GM23338 (cell line): ENCODE measurements around the gene C11orf16. TPM values are rescaled to one million over a fixed set of nuclear protein-coding genes. Genes with fewer than 3 reads are reported as not detected.

ENCODE experiments used
- ATAC-seq: fragments of 200-7000 bp; cut with Tn5 transposase; 3 replicates; pipeline ENCODE4 v1.9.1; 2020
- DNase-seq: peaks from one replicate; pipeline ENCODE4 v3.0.0-alpha.2; 2015; ENCODE audit warnings: low spot score
- H2AFZ ChIP-seq: fragments of 200-600 bp; sonication (generic); 2 replicates; pipeline ENCODE4 v1.8.0; 2016; ENCODE audit warnings: antibody characterized with exemption, mild to moderate bottlenecking, moderate library complexity
- H3F3A ChIP-seq: fragments of 200-600 bp; sonication (generic); replicated peaks from 2 replicates; pipeline ENCODE4 v1.8.0; 2017; ENCODE audit warnings: antibody characterized with exemption, mixed run types, low read depth
- H3K27ac ChIP-seq: fragments of 200-600 bp; sonication (generic); 2 replicates; pipeline ENCODE4 v1.6.1; 2016; ENCODE audit warnings: low read depth
- H3K27me3 ChIP-seq: fragments of 200-600 bp; sonication (generic); 2 replicates; pipeline ENCODE4 v1.8.0; 2016; ENCODE audit warnings: mild to moderate bottlenecking, mixed run types, moderate library complexity; ENCODE audit not compliant: insufficient read depth
- H3K36me3 ChIP-seq: fragments of 200-600 bp; sonication (generic); 2 replicates; pipeline ENCODE4 v1.8.0; 2016; ENCODE audit warnings: mild to moderate bottlenecking; ENCODE audit not compliant: insufficient read depth
- H3K4me1 ChIP-seq: fragments of 200-600 bp; sonication (generic); 2 replicates; pipeline ENCODE4 v1.8.0; 2016; ENCODE audit warnings: mild to moderate bottlenecking, moderate library complexity; ENCODE audit not compliant: insufficient read depth
- H3K4me2 ChIP-seq: fragments of 200-600 bp; sonication (generic); 2 replicates; pipeline ENCODE4 v1.7.1; 2017; ENCODE audit warnings: mixed run types
- H3K4me3 ChIP-seq: fragments of 200-600 bp; sonication (generic); 2 replicates; pipeline ENCODE4 v1.6.1; 2016; ENCODE audit warnings: mixed run types
- H3K79me2 ChIP-seq: fragments of 200-600 bp; sonication (generic); replicated peaks from 2 replicates; pipeline ENCODE4 v1.8.0; 2017; ENCODE audit warnings: mild to moderate bottlenecking; ENCODE audit not compliant: insufficient read depth
- H3K9me2 ChIP-seq: fragments of 200-600 bp; sonication (generic); 2 replicates; pipeline ENCODE4 v1.8.0; 2017; ENCODE audit not compliant: insufficient read depth
- H4K20me1 ChIP-seq: fragments of 200-600 bp; sonication (generic); replicated peaks from 2 replicates; pipeline ENCODE4 v1.8.0; 2017; ENCODE audit warnings: mild to moderate bottlenecking; ENCODE audit not compliant: insufficient read depth
- H3K27ac Mint-ChIP-seq: 2 replicates; pipeline ENCODE4 v1.8.0; 2020; ENCODE audit warnings: inconsistent platforms, mild to moderate bottlenecking, moderate library complexity, mixed read lengths
- H3K27me3 Mint-ChIP-seq: 3 replicates; pipeline ENCODE4 v1.8.0; 2022; ENCODE audit warnings: low read depth, mild to moderate bottlenecking, moderate library complexity, mixed read lengths, inconsistent platforms; ENCODE audit not compliant: insufficient read depth, poor library complexity
- H3K36me3 Mint-ChIP-seq: 3 replicates; pipeline ENCODE4 v1.8.0; 2021; ENCODE audit warnings: low read depth, mild to moderate bottlenecking, inconsistent platforms, moderate library complexity, mixed read lengths
- H3K4me1 Mint-ChIP-seq: 3 replicates; pipeline ENCODE4 v1.8.0; 2020; ENCODE audit warnings: mild to moderate bottlenecking, inconsistent platforms, mixed read lengths
- H3K4me3 Mint-ChIP-seq: 3 replicates; pipeline ENCODE4 v1.8.0; 2021; ENCODE audit warnings: moderate library complexity, mild to moderate bottlenecking, inconsistent platforms, mixed read lengths
- H3K9me3 Mint-ChIP-seq: 3 replicates; pipeline ENCODE4 v1.8.0; 2020; ENCODE audit warnings: moderate library complexity, mild to moderate bottlenecking, inconsistent platforms, mixed read lengths
- CREB1 ChIP-seq: fragments of 250-450 bp; sonication (Bioruptor Pico); IDR thresholded peaks from 2 replicates; pipeline ENCODE4 v1.5.0; 2020; ENCODE audit warnings: low read depth, mild to moderate bottlenecking, moderate library complexity
- EZH2 ChIP-seq: fragments of 200-600 bp; sonication (generic); IDR thresholded peaks from one replicate; pipeline ENCODE4 v1.8.0; 2017; ENCODE audit warnings: antibody characterized with exemption, mild to moderate bottlenecking, low read depth; ENCODE audit not compliant: unreplicated experiment
- EZH2phosphoT487 ChIP-seq: fragments of 200-600 bp; sonication (generic); IDR thresholded peaks from one replicate; pipeline ENCODE4 v1.8.1; 2018; ENCODE audit warnings: antibody characterized with exemption; ENCODE audit not compliant: unreplicated experiment
- JUNB ChIP-seq: IDR thresholded peaks from one replicate; pipeline ENCODE4 v1.6.1; 2016; ENCODE audit warnings: antibody characterized with exemption; ENCODE audit not compliant: unreplicated experiment
- NANOG ChIP-seq: IDR thresholded peaks from 2 replicates; pipeline ENCODE4 v1.6.1; 2016; ENCODE audit warnings: antibody characterized with exemption, borderline replicate concordance
- POLR2AphosphoS5 ChIP-seq: IDR thresholded peaks from 2 replicates; pipeline ENCODE4 v1.6.1; 2016; ENCODE audit warnings: antibody characterized with exemption, low read depth
- STAT1 ChIP-seq: IDR thresholded peaks from one replicate; pipeline ENCODE4 v1.6.1; 2016; ENCODE audit warnings: antibody characterized with exemption; ENCODE audit not compliant: unreplicated experiment
- ZNF114 ChIP-seq: fragments of 250-450 bp; sonication (Bioruptor Pico); IDR thresholded peaks from 2 replicates; pipeline ENCODE4 v1.5.0; 2020; ENCODE audit warnings: mild to moderate bottlenecking, moderate library complexity
- ZNF331 ChIP-seq: fragments of 250-450 bp; sonication (Bioruptor Pico); IDR thresholded peaks from 2 replicates; pipeline ENCODE4 v1.5.0; 2020; ENCODE audit warnings: low read depth, mild to moderate bottlenecking, moderate library complexity
- polyA plus RNA-seq: library from polyadenylated mRNA; unstranded; fragments of >200 nt; fragmentation: Nextera tagmentation; extraction: Ambion mirVana; gene quantifications from 2 replicates; pipeline ENCODE4 v1.2.1, GENCODE V29; 2016
- total RNA-seq: library from RNA; depleted of rRNA; stranded (reverse); fragments of >200 nt; shearing (Covaris generic); gene quantifications from 2 replicates; pipeline ENCODE4 v1.2.3, GENCODE V29; 2014
- TF ChIP-seq, protein P1 (sequence below): fragments of 250-450 bp; sonication (Bioruptor Pico); IDR thresholded peaks from 2 replicates; pipeline ENCODE4 v1.5.0; 2020; ENCODE audit warnings: mild to moderate bottlenecking, moderate library complexity
- TF ChIP-seq, protein P2 (sequence below): IDR thresholded peaks from 2 replicates; pipeline ENCODE4 v1.6.1; 2016; ENCODE audit warnings: antibody characterized with exemption
- TF ChIP-seq, protein P3 (sequence below): IDR thresholded peaks from one replicate; pipeline ENCODE4 v1.6.1; 2018; ENCODE audit warnings: antibody characterized with exemption; ENCODE audit not compliant: unreplicated experiment
- TF ChIP-seq, protein P4 (sequence below), 2 experiments: fragments of 200-600 bp in 1 of 2; sonication (generic) in 1 of 2; conservative IDR thresholded peaks; 2 replicates each; pipeline versions ENCODE4 v1.5.1 to v1.6.1; 2016 to 2017; ENCODE audit warnings: antibody characterized with exemption in 2 of 2, low read depth in 2 of 2, mild to moderate bottlenecking in 2 of 2, moderate library complexity in 1 of 2

Gene C11orf16
- total and polyA plus RNA-seq, 2 experiments from 2014 or later: not detected

DNA sequence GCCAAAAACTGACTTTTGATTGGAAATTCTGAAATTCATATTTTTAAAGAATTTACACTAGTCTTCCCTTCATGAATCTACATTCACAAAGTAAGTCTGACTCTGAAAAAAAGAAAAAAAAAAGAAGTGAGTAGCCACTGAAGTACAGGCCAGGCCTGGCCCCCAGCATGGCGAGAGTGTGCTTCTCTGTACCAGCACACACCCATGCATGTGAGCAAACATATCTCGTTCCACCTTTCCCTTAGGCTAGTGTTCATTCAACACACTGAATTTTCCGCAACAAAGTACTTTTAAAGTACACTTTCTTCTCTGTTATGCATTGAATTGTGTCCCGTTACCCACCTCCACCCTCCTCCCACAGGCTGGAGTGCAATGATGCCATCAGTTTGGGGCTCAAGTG, 4.5 kb downstream of the C11orf16 start:
- Histone ChIP-seq H3K79me2 (no peaks in the 10 kb centered on the region), H3K27me3 (no peaks in the 10 kb centered on the region), H2AFZ (no peak overlapping the region), H3F3A (no peaks in the 10 kb centered on the region), H3K4me2 (no peak overlapping the region), H3K36me3 (no peaks in the 10 kb centered on the region), H4K20me1 (no peaks in the 10 kb centered on the region), H3K9me2 (no peaks in the 10 kb centered on the region), H3K4me3 (no peak overlapping the region), H3K27ac (no peak overlapping the region), H3K4me1 (no peaks in the 10 kb centered on the region; the same call in 1 of the 2 replicates)
- no peak overlapping the region for H3K27ac Mint-ChIP-seq
- H3K4me1 Mint-ChIP-seq: peaks cover 15% of the 10 kb centered on the region
- H3K36me3 Mint-ChIP-seq: no peaks in the 10 kb centered on the region
- DNase-seq (no peak), ATAC-seq (no peak)
- no peaks in the 10 kb centered on the region for H3K9me3 Mint-ChIP-seq
- H3K27me3 Mint-ChIP-seq: peaks cover 10% of the 10 kb centered on the region
- H3K4me3 Mint-ChIP-seq: no peak overlapping the region
- no peak for TF ChIP-seq NANOG
- TF ChIP-seq CREB1 (CRISPR knock-in tag): no peak
- no peak for TF ChIP-seq POLR2AphosphoS5
- TF ChIP-seq ZNF331 (CRISPR knock-in tag): no peak
- TF ChIP-seq EZH2: no peak
- no peak for TF ChIP-seq JUNB
- no peak for TF ChIP-seq ZNF114 (CRISPR knock-in tag)
- TF ChIP-seq, protein P1, sequence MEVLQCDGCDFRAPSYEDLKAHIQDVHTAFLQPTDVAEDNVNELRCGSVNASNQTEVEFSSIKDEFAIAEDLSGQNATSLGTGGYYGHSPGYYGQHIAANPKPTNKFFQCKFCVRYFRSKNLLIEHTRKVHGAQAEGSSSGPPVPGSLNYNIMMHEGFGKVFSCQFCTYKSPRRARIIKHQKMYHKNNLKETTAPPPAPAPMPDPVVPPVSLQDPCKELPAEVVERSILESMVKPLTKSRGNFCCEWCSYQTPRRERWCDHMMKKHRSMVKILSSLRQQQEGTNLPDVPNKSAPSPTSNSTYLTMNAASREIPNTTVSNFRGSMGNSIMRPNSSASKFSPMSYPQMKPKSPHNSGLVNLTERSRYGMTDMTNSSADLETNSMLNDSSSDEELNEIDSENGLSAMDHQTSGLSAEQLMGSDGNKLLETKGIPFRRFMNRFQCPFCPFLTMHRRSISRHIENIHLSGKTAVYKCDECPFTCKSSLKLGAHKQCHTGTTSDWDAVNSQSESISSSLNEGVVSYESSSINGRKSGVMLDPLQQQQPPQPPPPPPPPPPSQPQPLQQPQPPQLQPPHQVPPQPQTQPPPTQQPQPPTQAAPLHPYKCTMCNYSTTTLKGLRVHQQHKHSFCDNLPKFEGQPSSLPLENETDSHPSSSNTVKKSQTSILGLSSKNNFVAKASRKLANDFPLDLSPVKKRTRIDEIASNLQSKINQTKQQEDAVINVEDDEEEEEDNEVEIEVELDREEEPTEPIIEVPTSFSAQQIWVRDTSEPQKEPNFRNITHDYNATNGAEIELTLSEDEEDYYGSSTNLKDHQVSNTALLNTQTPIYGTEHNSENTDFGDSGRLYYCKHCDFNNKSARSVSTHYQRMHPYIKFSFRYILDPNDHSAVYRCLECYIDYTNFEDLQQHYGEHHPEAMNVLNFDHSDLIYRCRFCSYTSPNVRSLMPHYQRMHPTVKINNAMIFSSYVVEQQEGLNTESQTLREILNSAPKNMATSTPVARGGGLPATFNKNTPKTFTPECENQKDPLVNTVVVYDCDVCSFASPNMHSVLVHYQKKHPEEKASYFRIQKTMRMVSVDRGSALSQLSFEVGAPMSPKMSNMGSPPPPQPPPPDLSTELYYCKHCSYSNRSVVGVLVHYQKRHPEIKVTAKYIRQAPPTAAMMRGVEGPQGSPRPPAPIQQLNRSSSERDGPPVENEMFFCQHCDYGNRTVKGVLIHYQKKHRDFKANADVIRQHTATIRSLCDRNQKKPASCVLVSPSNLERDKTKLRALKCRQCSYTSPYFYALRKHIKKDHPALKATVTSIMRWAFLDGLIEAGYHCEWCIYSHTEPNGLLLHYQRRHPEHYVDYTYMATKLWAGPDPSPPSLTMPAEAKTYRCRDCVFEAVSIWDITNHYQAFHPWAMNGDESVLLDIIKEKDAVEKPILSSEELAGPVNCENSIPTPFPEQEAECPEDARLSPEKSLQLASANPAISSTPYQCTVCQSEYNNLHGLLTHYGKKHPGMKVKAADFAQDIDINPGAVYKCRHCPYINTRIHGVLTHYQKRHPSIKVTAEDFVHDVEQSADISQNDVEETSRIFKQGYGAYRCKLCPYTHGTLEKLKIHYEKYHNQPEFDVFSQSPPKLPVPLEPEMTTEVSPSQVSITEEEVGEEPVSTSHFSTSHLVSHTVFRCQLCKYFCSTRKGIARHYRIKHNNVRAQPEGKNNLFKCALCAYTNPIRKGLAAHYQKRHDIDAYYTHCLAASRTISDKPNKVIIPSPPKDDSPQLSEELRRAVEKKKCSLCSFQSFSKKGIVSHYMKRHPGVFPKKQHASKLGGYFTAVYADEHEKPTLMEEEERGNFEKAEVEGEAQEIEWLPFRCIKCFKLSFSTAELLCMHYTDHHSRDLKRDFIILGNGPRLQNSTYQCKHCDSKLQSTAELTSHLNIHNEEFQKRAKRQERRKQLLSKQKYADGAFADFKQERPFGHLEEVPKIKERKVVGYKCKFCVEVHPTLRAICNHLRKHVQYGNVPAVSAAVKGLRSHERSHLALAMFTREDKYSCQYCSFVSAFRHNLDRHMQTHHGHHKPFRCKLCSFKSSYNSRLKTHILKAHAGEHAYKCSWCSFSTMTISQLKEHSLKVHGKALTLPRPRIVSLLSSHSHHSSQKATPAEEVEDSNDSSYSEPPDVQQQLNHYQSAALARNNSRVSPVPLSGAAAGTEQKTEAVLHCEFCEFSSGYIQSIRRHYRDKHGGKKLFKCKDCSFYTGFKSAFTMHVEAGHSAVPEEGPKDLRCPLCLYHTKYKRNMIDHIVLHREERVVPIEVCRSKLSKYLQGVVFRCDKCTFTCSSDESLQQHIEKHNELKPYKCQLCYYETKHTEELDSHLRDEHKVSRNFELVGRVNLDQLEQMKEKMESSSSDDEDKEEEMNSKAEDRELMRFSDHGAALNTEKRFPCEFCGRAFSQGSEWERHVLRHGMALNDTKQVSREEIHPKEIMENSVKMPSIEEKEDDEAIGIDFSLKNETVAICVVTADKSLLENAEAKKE (CRISPR knock-in tag): no peak
- TF ChIP-seq, protein P2, sequence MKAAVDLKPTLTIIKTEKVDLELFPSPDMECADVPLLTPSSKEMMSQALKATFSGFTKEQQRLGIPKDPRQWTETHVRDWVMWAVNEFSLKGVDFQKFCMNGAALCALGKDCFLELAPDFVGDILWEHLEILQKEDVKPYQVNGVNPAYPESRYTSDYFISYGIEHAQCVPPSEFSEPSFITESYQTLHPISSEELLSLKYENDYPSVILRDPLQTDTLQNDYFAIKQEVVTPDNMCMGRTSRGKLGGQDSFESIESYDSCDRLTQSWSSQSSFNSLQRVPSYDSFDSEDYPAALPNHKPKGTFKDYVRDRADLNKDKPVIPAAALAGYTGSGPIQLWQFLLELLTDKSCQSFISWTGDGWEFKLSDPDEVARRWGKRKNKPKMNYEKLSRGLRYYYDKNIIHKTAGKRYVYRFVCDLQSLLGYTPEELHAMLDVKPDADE: no peak
- TF ChIP-seq STAT1: no peak
- TF ChIP-seq, protein P3, sequence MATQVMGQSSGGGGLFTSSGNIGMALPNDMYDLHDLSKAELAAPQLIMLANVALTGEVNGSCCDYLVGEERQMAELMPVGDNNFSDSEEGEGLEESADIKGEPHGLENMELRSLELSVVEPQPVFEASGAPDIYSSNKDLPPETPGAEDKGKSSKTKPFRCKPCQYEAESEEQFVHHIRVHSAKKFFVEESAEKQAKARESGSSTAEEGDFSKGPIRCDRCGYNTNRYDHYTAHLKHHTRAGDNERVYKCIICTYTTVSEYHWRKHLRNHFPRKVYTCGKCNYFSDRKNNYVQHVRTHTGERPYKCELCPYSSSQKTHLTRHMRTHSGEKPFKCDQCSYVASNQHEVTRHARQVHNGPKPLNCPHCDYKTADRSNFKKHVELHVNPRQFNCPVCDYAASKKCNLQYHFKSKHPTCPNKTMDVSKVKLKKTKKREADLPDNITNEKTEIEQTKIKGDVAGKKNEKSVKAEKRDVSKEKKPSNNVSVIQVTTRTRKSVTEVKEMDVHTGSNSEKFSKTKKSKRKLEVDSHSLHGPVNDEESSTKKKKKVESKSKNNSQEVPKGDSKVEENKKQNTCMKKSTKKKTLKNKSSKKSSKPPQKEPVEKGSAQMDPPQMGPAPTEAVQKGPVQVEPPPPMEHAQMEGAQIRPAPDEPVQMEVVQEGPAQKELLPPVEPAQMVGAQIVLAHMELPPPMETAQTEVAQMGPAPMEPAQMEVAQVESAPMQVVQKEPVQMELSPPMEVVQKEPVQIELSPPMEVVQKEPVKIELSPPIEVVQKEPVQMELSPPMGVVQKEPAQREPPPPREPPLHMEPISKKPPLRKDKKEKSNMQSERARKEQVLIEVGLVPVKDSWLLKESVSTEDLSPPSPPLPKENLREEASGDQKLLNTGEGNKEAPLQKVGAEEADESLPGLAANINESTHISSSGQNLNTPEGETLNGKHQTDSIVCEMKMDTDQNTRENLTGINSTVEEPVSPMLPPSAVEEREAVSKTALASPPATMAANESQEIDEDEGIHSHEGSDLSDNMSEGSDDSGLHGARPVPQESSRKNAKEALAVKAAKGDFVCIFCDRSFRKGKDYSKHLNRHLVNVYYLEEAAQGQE: no peak
- TF ChIP-seq, protein P4, sequence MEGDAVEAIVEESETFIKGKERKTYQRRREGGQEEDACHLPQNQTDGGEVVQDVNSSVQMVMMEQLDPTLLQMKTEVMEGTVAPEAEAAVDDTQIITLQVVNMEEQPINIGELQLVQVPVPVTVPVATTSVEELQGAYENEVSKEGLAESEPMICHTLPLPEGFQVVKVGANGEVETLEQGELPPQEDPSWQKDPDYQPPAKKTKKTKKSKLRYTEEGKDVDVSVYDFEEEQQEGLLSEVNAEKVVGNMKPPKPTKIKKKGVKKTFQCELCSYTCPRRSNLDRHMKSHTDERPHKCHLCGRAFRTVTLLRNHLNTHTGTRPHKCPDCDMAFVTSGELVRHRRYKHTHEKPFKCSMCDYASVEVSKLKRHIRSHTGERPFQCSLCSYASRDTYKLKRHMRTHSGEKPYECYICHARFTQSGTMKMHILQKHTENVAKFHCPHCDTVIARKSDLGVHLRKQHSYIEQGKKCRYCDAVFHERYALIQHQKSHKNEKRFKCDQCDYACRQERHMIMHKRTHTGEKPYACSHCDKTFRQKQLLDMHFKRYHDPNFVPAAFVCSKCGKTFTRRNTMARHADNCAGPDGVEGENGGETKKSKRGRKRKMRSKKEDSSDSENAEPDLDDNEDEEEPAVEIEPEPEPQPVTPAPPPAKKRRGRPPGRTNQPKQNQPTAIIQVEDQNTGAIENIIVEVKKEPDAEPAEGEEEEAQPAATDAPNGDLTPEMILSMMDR (conservative IDR thresholded peaks at IDR 0.05; ENCODE audit: low read depth in 2 of 2): no peak
- TF ChIP-seq EZH2phosphoT487: no peak
